Keratinocyte (primary cell): ENCODE data around the gene DNAJB4. TPM values are rescaled to one million over a fixed set of nuclear protein-coding genes. Genes with fewer than 3 reads are reported as not detected.

Experiments used
- DNase-seq: peaks from one replicate; pipeline ENCODE4 v3.0.0-alpha.2; 2011; ENCODE audit warnings: low read depth, missing footprints, low spot score
- FAIRE-seq: peaks from 2 replicates; lab custom pipeline; 2011; peaks lifted over from hg19 to GRCh38; lab: Jason Lieb, UNC
- H2AFZ ChIP-seq: 2 replicates; pipeline ENCODE4 v1.6.0; 2012; ENCODE audit warnings: low read length, control low read depth, inconsistent platforms; ENCODE audit not compliant: control insufficient read depth
- H3K27ac ChIP-seq: 2 replicates; pipeline ENCODE4 v1.5.1; 2011; ENCODE audit warnings: low read length; ENCODE audit not compliant: control insufficient read depth, insufficient read depth
- H3K27me3 ChIP-seq: 3 replicates; pipeline ENCODE4 v1.6.0; 2011; ENCODE audit warnings: low read length; ENCODE audit not compliant: control insufficient read depth, insufficient read depth; ENCODE audit errors: extremely low read depth
- H3K36me3 ChIP-seq, 2 experiments: 2 replicates in 1 of 2; 3 replicates in 1 of 2; pipeline ENCODE4 v1.5.1; 2011; ENCODE audit warnings: low read length in 2 of 2, mild to moderate bottlenecking in 1 of 2; ENCODE audit not compliant: control insufficient read depth in 2 of 2, insufficient read depth in 2 of 2; ENCODE audit errors: extremely low read depth in 1 of 2
- H3K4me1 ChIP-seq: 3 replicates; pipeline ENCODE4 v1.5.1; 2011; ENCODE audit warnings: low read length; ENCODE audit not compliant: control insufficient read depth, insufficient read depth; ENCODE audit errors: extremely low read depth
- H3K4me2 ChIP-seq: 3 replicates; pipeline ENCODE4 v1.6.0; 2011; ENCODE audit warnings: low read depth, low read length; ENCODE audit not compliant: control insufficient read depth, insufficient read depth; ENCODE audit errors: extremely low read depth
- H3K4me3 ChIP-seq, 3 experiments: fragments of 200-600 bp in 1 of 3; sonication (generic) in 1 of 3; 2 replicates in 2 of 3; 3 replicates in 1 of 3; pipeline ENCODE4 v1.5.1; 2011 to 2016; ENCODE audit warnings: low read length in 3 of 3, mild to moderate bottlenecking in 3 of 3, control low read depth in 2 of 3, inconsistent platforms in 1 of 3, low read depth in 1 of 3, mixed read lengths in 1 of 3, mixed run types in 1 of 3, moderate library complexity in 1 of 3; ENCODE audit not compliant: control insufficient read depth in 2 of 3, insufficient read depth in 2 of 3; ENCODE audit errors: extremely low read depth in 1 of 3
- H3K79me2 ChIP-seq: 2 replicates; pipeline ENCODE4 v1.6.0; 2012; ENCODE audit warnings: low read length; ENCODE audit not compliant: control insufficient read depth, insufficient read depth
- H3K9ac ChIP-seq: 3 replicates; pipeline ENCODE4 v1.6.0; 2011; ENCODE audit warnings: low read length; ENCODE audit not compliant: control insufficient read depth, insufficient read depth; ENCODE audit errors: extremely low read depth
- H3K9me1 ChIP-seq: 3 replicates; pipeline ENCODE4 v1.6.0; 2011; ENCODE audit warnings: low read length; ENCODE audit not compliant: control insufficient read depth, insufficient read depth; ENCODE audit errors: extremely low read depth
- H3K9me3 ChIP-seq: 2 replicates; pipeline ENCODE4 v1.5.1; 2012; ENCODE audit warnings: low read depth, low read length; ENCODE audit not compliant: control insufficient read depth
- H4K20me1 ChIP-seq: 3 replicates; pipeline ENCODE4 v1.6.0; 2011; ENCODE audit warnings: low read length; ENCODE audit not compliant: control insufficient read depth, insufficient read depth; ENCODE audit errors: extremely low read depth
- CTCF ChIP-seq, 3 experiments: IDR thresholded peaks in 1 of 3; conservative IDR thresholded peaks in 1 of 3; optimal IDR thresholded peaks in 1 of 3; 2 replicates in 2 of 3; 3 replicates in 1 of 3; pipeline versions ENCODE3 to v1.5.1; 2011; ENCODE audit warnings: low read length in 3 of 3, mild to moderate bottlenecking in 3 of 3, moderate library complexity in 2 of 3, control low read depth in 1 of 3, inconsistent platforms in 1 of 3; ENCODE audit not compliant: insufficient read depth in 2 of 3; ENCODE audit errors: extremely low read depth in 1 of 3
- EZH2 ChIP-seq: IDR thresholded peaks from one replicate; pipeline ENCODE4 v1.6.1; 2012; ENCODE audit warnings: inconsistent platforms, mild to moderate bottlenecking, low read length, moderate library complexity
- dilution Hi-C: fragments of 300-500 bp; cut with MboI; formaldehyde crosslinking; loops from one replicate; pipeline ENCODE4 v1.7.0; 2020; ENCODE audit warnings: low sequenced_read_pairs; ENCODE audit not compliant: extremely low pct_ligation_motif_present
- polyA plus RNA-seq, 5 experiments: library from polyadenylated mRNA; depleted of rRNA in 3 of 5; stranded (reverse) in 3 of 5; stranded (forward) in 1 of 5; unstranded in 1 of 5; fragments of >200 nt; gene quantifications; 1 replicate in 1 of 5; 2 replicates in 3 of 5; 3 replicates in 1 of 5; pipeline versions ENCODE4 v1.2.1 to v1.2.3, GENCODE V29; 2011 to 2012; ENCODE audit warnings: missing spikeins in 2 of 5, low read depth in 1 of 5, low replicate concordance in 1 of 5

DNAJB4 gene
- polyA plus RNA-seq, 1 donor (not counting 4 experiments of a cell fraction or from before 2014, with no cell fraction given) = 30.9 TPM

- Histone ChIP-seq H3K4me3 (no peak overlapping the region), H3K27me3 (no peaks in the 10 kb centered on the region), H3K4me2 (no peak overlapping the region), H3K9ac (no peak overlapping the region), H3K27ac (no peak overlapping the region), H3K9me3 (no peaks in the 10 kb centered on the region), H2AFZ (no peak overlapping the region), H3K9me1 (no peaks in the 10 kb centered on the region), H3K4me1 (peaks cover 4% of the 10 kb centered on the region), H3K36me3 (no peaks in the 10 kb centered on the region), H3K79me2 (peaks cover 18% of the 10 kb centered on the region), H4K20me1 (no peaks in the 10 kb centered on the region)
- no peak for TF ChIP-seq EZH2
- no peak for TF ChIP-seq CTCF (optimal IDR thresholded peaks at IDR 0.05 in 1 of 3, IDR thresholded peaks at IDR 0.05 in 1 of 3, conservative IDR thresholded peaks at IDR 0.05 in 1 of 3; ENCODE audit: extremely low read depth in 1 of 3, insufficient read depth in 2 of 3, low read length in 3 of 3)
- no peak for FAIRE-seq
- dilution Hi-C loops = no loop called here
- no peak for DNase-seq
Measured at GRCh38 chr1:78009836-78010235, 5.1 kb downstream of the DNAJB4 start.

- Histone ChIP-seq H3K27ac (no peak overlapping the region), H3K79me2 (peaks cover 15% of the 10 kb centered on the region), H3K4me3 (no peak overlapping the region), H3K4me2 (no peak overlapping the region), H4K20me1 (no peaks in the 10 kb centered on the region), H3K27me3 (no peaks in the 10 kb centered on the region), H3K9ac (no peak overlapping the region), H3K9me1 (no peaks in the 10 kb centered on the region), H3K36me3 (no peaks in the 10 kb centered on the region), H3K9me3 (no peaks in the 10 kb centered on the region), H2AFZ (no peak overlapping the region), H3K4me1 (peaks cover 4% of the 10 kb centered on the region)
- dilution Hi-C loops = no loop called here
- DNase-seq (no peak), FAIRE-seq (no peak)
- TF ChIP-seq EZH2 = no peak
- no peak for TF ChIP-seq CTCF (optimal IDR thresholded peaks at IDR 0.05 in 1 of 3, IDR thresholded peaks at IDR 0.05 in 1 of 3, conservative IDR thresholded peaks at IDR 0.05 in 1 of 3; ENCODE audit: extremely low read depth in 1 of 3, insufficient read depth in 2 of 3, low read length in 3 of 3)
Measured at GRCh38 chr1:78011050-78011449, 6.3 kb downstream of the DNAJB4 start.
